Lower leg skin (tissue), 3 donors: ENCODE results near the gene RPS28.

Experiments used
- POLR2A ChIP-seq, 2 donors: fragments of 450-650 bp; IDR thresholded peaks; one replicate each; pipeline ENCODE4 v1.6.1; 2016 to 2017; ENCODE audit warnings: antibody characterized with exemption in 2 of 2, mild to moderate bottlenecking in 1 of 2, moderate library complexity in 1 of 2
- TF ChIP-seq, protein P1 (sequence below), 3 donors: fragments of 450-650 bp; IDR thresholded peaks; one replicate each; pipeline ENCODE4 v1.5.1; 2016; ENCODE audit warnings: antibody characterized with exemption in 3 of 3, mild to moderate bottlenecking in 3 of 3, moderate library complexity in 2 of 3

DNA sequence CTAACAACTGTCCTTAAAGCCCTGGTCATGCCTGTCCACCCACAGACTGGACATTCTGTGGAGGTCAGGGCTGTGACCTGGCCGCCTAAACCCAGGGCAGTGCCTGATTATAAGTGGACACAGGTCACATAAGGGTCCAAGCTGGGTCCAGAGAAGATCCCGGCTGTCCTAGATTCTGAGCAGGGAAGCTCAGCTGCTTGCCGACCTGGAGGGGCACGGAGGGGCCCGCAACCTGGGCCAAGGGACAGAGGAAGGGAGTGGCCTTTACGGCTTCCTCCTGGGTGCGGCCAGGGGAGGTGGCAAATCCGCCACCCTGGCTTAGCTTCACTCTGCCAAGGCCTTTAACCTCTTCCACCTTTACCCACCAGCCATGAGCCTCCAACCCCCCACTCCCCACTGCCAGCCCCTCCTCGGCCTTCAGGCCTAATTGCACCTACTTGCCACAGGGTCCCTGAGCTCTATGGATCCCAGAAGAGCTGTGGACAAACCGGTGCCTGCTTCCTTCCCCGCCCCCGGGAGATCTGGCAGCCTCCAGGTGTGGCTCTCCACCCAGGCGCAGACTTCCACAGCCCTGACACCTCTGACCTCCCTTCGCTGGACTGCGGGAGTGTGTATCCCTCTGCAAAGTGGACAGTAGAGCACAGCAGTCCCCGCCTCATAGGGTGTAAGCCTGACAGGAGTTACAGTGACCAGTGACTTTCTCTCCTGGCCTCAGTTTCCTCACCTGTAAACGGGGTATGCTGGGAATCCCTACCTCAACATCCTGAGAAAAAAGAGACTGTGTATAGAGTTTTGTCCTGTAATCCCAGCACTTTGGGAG lies 14.9 kb upstream of the RPS28 start:
- TF ChIP-seq, protein P1, sequence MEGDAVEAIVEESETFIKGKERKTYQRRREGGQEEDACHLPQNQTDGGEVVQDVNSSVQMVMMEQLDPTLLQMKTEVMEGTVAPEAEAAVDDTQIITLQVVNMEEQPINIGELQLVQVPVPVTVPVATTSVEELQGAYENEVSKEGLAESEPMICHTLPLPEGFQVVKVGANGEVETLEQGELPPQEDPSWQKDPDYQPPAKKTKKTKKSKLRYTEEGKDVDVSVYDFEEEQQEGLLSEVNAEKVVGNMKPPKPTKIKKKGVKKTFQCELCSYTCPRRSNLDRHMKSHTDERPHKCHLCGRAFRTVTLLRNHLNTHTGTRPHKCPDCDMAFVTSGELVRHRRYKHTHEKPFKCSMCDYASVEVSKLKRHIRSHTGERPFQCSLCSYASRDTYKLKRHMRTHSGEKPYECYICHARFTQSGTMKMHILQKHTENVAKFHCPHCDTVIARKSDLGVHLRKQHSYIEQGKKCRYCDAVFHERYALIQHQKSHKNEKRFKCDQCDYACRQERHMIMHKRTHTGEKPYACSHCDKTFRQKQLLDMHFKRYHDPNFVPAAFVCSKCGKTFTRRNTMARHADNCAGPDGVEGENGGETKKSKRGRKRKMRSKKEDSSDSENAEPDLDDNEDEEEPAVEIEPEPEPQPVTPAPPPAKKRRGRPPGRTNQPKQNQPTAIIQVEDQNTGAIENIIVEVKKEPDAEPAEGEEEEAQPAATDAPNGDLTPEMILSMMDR (IDR thresholded peaks at IDR 0.05) = no peak
- TF ChIP-seq POLR2A (IDR thresholded peaks at IDR 0.05) = no peak
